Stromal cell of bone marrow (primary cell): ENCODE results near the gene CARMIL1.

Experiments used
- DNase-seq: peaks from one replicate; pipeline ENCODE4 v3.0.0-alpha.2; 2012; ENCODE audit warnings: low read depth

CARMIL1 gene

DNA sequence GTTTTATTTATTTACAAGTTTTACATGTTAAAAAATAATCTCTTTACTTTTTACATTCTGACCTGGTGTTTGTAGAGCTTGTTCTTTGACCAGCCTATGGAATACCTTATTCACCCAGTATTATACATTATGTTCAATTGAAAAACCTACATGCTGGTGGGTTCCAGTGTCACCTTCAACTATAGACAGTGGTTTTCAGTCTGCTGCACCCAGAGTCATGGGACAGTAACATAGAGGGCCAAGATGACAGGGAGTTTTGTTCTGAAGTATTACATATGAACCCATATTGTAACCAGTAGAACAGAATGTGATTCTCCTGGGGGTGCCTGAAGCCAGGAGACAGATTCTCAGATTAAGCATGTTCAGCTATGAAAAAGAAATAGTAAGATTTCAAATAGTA is 233.4 kb downstream of the CARMIL1 start:
- no peak for DNase-seq

DNA sequence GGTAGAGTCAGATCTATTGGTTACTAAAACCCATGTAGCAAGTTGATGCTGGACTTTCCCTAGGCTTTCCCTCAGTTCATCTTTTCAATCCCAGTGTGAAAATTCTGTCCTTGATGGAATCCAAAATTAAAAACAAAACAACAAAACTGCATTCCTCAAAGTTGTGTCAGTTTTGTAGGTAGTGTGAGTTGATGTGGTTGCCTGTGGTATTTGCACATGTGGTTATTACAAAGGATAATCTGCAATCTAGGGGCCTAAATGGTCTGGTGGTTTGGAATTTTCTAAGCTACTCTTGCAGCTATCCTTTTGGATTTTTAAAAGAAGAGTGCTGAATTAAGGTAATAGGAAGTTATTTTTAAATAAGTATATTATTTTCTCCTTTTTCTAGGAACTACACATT is 240.7 kb downstream of the CARMIL1 start:
- no peak for DNase-seq

GRCh38 chr6:25524542-25524941 is 245.4 kb downstream of the CARMIL1 start:
- DNase-seq, result no peak

DNA sequence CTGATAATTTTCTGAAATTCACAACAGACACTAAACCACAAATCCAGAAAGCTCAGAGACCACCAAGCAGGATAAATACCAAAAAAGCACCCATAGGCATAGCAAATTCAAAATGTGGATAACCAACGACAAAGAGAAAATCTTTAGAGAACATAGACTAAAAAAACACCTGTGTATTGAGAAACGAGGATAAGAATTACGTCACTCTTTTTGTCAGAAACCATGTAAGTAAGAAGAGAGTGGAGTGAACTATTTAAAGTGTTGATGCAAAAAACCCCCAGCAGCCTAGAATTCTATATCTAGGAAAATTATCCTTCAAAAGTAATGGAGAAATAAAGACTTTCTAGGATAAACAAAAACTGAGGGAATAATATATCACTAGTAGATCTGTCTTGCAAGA is 245.9 kb downstream of the CARMIL1 start:
- no peak for DNase-seq

GRCh38 chr6:25534942-25535631 is 255.9 kb downstream of the CARMIL1 start:
- DNase-seq, result no peak

DNA sequence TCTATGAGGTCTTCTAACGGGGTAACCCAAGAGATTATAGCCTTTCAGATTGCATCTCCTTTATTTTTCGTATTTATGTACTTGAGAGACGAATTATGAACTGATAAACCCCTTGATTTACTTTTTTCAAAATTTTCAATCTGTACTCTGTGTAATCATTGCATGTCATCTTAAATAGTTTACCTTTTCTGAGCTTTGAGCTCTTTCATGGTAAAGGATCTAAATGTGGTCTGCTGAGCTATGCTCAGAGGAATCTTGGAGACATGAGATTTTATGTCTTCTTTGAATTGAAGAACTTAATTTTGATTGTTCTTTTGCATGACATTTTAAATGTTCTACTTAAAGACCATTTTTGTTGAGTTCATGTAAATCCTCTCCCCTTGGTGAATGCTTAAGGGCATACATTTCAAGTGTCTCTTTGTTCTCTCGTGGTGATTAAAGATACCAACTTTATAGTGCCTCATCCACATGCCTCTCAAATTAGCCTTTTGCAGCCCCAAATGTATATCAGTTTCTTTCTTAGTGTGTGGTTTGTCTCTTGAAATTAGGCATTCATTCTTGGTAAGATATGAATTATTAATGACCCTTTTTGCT is 256.6 kb downstream of the CARMIL1 start:
- DNase-seq, result no peak

DNA sequence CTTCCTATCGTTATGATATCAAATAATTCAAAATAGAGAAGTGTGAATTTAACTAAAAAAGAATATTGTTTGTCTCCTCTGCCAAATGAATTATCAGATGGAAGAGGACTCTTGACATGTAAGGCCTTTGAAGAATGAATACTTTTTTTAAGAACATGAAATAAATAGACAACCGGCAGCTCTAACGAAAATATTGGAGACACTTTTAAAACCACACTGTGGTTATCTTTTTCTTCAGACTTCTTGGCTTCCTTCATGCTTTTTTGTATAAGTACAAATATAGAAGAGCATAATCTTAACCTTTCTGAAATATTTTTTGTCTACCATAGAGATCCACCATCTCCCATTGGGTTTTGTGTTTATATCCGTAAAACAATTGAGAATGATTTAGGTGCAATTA is 257.6 kb downstream of the CARMIL1 start:
- no peak for DNase-seq

DNA sequence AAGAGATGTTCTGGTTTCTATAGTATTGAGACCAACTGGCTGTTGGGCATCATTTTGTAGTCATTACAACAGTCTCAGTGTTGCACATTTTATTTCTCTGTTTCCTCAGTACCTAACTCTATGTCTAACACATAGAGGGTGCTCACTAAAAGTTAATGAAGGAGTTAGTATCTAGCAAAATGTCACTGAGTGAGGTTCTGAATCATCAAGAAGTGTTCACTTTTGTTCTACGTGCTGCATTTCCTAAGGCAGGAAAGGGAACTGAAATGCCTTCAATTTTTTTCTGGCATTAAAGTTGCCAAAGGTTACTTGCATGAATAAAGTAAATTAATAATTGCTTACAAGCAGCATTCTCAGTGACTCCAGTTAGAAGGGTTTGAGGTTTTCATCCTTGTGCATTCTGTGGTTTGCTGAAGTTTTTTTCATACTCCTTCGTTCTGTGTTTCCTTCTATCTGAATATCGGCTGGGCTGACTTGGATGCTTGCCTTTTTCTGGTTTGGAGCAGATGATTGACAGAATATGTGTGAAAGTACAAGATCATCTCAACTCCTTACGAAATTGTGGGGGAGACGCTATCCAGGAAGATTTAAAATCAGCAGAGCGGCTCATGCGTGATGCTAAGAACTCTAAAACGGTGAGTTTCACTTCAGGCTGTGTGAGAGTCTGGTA is 258.3 kb downstream of the CARMIL1 start:
- no peak for DNase-seq

DNA sequence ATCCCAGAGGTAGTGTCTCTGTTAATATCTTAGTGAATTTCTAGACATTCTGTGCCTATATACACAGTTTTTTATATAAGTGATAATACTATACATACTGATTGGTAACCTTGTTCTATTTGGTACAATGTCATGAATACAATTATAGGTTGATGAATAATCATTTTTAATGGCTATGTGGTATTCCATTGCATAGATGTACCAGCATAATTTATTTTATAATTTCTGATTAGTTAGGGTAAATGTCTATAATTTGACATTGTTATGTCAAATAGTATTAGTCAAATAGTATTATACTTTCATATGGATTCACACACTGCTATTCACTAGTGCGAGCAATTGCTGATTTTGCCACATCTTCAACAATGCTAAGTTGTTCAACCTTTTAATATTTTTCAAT is 262.1 kb downstream of the CARMIL1 start:
- no peak for DNase-seq

DNA sequence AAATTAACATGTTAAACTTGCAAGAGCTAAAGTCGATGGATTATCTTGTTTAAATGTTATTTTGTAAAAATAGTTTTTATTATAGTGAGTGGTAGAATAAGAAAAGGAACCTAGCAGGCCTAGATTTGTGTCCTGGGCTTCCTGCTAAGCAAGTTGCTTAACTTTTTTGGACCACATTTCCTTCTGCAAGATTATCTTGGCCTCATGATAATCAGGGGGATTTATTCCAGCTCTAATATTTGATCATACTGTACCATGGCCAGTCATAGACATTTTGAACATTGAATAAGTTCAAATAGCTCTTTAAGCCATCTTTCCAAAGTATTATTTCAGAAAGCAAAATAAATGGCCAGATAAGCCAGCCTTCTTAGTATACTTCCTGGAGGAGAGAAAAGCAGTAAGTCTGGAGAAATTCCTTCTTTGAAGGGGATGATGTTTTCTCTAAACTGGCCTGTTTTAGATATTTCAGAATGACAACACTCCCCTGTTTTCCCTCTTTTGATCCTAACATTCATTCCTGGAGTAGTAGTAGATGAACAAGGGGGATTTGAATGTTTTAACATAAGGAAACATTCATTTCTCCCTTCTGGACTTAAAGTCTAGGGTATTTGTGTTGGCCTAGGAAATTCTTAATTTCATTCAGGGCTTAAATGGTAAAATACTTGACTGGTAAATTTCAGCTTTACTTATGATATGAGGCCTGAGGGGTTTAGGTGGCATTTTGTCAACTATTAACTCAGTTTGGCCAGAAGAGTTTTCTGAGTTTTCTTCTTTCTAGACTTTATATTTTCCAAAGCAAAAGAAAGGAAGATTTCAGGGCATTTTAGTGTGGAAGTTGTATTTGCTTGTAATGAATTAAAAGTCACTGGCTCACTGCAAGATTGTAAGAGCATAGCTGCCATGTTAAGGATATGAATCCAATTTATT is 264.1 kb downstream of the CARMIL1 start:
- no peak for DNase-seq

DNA sequence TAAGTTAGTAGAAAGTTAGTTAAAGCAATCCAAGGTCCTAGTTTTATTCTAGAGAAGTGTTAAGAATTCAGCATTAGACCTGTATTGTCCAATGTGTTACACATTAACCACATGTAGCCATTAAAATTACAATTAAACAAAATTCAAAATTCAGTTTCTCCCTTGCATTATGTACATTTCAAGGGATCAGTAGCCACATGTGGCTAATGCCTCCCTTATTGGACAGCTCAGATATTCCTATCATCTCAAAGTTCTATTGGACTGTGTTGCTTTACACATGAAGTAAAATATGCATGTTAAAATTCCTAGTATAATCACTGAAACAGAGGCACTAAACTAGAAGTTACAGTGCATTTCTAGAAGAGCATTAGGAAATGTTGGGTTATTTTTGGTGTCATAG is 265.7 kb downstream of the CARMIL1 start:
- DNase-seq, result no peak

DNA sequence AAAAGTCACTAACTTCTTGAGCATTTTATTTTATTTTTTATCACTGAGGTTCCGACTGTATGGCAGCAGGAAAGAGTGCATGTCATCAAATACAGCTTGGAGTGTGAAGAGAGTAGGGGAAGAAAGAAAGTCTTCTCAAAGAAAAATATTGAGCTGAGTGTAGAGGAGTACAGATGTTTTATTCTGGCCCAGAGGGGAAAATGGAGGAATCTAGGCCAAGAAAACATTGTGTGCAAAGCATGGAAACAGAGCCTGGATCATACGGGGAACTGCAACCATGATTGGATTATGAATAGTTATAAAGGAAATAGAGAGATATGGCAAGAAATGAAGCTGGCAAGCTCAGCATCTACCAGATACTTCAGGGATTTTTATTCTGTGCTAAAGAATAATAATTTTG is 268.6 kb downstream of the CARMIL1 start:
- DNase-seq, result no peak

DNA sequence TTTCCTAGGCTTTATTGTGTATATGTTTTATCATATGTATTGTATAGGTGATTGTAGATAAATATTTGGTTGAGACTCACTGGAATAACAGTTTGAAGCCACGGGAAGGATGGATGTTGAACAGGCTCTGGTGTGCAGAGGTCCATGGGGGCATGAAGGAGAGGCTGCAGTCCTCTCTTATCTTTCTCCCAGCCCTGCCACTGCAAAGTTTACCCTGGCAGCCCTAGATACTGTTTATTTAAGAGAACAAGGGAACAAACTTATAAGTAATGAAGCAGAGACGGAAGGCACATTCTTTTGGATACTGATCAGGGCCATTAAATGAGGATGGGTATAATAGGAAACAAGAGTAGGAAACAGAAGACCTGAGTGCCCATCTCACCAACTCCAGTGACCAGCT is 269.3 kb downstream of the CARMIL1 start:
- DNase-seq, result no peak

DNA sequence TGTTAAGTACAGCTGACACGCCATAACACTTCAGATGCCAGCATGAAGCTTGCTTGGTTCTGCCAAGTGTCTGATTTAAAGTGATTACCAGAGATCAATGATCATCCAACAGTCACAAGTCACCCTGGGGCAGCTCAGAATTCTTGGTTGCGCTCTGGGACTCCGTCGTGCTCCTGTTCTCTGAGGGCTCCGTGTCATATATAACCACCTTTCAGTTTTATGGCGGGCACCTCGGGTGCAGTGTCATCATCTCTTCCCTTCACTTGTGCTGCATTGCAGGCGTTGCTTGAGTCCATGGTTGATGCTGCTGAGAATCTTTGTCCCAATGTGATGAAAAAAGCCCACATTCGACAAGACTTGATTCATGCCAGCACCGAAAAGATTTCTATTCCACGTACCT is 271.5 kb downstream of the CARMIL1 start:
- DNase-seq, result no peak

DNA sequence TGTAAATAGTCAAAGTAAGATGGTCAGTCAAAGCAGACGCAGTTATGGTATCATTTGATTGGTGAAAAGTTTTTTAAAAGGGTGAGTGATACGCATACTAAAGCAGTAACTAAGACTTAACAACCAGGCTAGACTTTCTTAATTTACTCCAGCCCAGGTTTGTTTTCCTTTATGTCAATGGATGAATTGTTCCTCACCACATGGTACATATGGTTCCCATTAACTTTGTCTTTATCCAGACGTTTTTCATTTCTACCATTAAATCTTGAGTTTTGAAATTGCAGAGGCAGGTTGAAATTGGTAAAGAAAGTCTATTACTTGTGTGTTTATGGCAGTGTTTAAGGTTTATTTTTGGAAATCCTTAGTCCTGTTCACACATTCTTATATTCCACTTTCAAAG is 274.3 kb downstream of the CARMIL1 start:
- no peak for DNase-seq

- DNase-seq, result no peak
Measured at GRCh38 chr6:25555188-25555587, 276.0 kb downstream of the CARMIL1 start.

DNA sequence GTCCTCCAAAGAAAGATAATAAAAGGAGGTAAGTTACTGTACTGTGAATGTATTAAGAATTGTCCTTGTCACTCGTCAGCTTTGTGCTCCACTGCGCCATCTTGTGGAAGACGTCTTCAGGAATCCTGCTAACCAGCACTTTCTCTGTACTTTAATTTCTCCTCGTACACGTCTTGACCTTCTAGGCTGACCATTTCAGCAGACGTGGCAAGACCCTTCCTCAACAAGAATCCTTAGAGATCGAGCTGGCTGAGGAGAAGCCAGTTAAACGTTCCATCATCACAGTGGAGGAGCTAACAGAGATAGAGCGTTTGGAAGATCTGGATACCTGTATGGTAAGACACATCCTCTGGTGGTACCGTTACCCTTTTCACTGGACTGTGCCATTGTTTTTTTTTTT is 277.3 kb downstream of the CARMIL1 start:
- DNase-seq, result peak; percentile 48

- no peak for DNase-seq
Measured at GRCh38 chr6:25558155-25558817, 279.1 kb downstream of the CARMIL1 start.

- no peak for DNase-seq
Measured at GRCh38 chr6:25560865-25561264, 281.7 kb downstream of the CARMIL1 start.

DNA sequence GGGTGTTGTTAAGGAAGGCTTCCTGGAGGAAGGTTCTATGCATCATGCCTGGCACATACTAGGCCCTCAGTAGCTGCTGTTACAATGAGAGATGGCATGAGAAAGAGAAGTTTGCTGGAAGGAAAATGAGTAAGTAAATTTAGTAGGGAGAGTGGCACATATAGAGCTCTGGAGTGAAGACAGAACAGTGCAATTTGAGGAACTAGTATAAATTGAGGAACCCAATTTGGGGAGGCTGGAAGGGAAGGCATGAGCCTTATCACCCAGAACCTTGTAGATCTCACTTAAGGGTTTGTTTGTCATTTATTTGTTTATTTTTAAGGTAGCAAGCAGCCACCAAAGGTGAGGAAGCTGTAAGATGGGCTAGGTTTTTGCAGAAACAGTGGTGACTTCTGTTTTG is 285.8 kb downstream of the CARMIL1 start:
- no peak for DNase-seq

DNA sequence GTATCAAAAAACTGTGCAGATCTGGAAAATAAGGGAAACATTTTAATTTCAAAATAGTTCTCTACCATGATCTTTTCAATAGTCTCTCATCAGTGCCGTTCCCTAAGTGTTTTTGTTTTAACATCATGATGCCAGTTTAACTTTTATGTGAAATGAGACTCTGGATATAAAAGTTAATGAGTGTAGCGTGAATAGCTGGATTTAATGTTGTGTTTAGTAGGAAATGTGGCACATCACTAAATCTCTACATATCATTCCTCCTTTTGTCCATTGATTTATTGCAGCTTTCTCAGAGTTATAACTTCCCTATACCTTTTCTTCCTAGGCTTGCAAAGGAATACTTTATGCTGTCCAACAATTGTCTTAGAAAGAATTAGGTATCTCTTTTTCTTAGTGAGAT is 291.4 kb downstream of the CARMIL1 start:
- DNase-seq, result no peak

DNA sequence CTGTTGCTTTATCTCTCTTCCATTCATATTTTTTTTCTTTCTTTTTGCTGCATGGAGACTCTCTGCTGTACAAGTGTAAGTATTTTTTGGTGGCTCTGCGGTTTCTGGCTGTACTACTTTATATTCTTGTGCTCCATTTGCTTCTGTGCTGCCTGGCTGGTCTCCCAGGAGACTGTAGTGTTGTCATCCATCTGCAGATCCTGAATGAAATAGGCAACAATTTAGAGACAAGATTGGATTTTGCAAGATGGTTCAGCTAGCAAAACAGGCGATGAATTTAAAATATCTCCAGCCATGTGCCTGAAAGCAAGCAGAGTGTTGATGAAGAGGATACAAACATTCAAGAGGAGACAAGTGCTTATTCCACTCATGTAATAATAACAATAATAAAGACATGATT is 297.7 kb downstream of the CARMIL1 start:
- DNase-seq, result peak; percentile 3
